ENCODE results near the gene OR2G6.
"Not testable (repeated sequence)": the region's sequence is repeated elsewhere in the genome, so short reads cannot be mapped to it uniquely, and the experiment has no call there.

- TF ChIP-seq CTCF (IDR thresholded peaks at IDR 0.05); POLR2AphosphoS5 (IDR thresholded peaks at IDR 0.05; ENCODE audit: insufficient read depth in 1 of 2, low read depth in 1 of 2): not testable (repeated sequence)
These were observed 66.8 kb downstream of the OR2G6 start, which contains the start of gene OR2T34 for GRCh38 chr1:248574657-248575056.
